Keratinocyte (primary cell): ENCODE measurements around the gene BCAS2. TPM values are rescaled to one million over a fixed set of nuclear protein-coding genes. Genes with fewer than 3 reads are reported as not detected.

Experiments used
- DNase-seq: peaks from one replicate; pipeline ENCODE4 v3.0.0-alpha.2; 2011; ENCODE audit warnings: low read depth, missing footprints, low spot score
- FAIRE-seq: peaks from 2 replicates; lab custom pipeline; 2011; peaks lifted over from hg19 to GRCh38; lab: Jason Lieb, UNC
- H2AFZ ChIP-seq: 2 replicates; pipeline ENCODE4 v1.6.0; 2012; ENCODE audit warnings: low read length, control low read depth, inconsistent platforms; ENCODE audit not compliant: control insufficient read depth
- H3K27ac ChIP-seq: 2 replicates; pipeline ENCODE4 v1.5.1; 2011; ENCODE audit warnings: low read length; ENCODE audit not compliant: control insufficient read depth, insufficient read depth
- H3K27me3 ChIP-seq: 3 replicates; pipeline ENCODE4 v1.6.0; 2011; ENCODE audit warnings: low read length; ENCODE audit not compliant: control insufficient read depth, insufficient read depth; ENCODE audit errors: extremely low read depth
- H3K36me3 ChIP-seq, 2 experiments: 2 replicates in 1 of 2; 3 replicates in 1 of 2; pipeline ENCODE4 v1.5.1; 2011; ENCODE audit warnings: low read length in 2 of 2, mild to moderate bottlenecking in 1 of 2; ENCODE audit not compliant: control insufficient read depth in 2 of 2, insufficient read depth in 2 of 2; ENCODE audit errors: extremely low read depth in 1 of 2
- H3K4me1 ChIP-seq: 3 replicates; pipeline ENCODE4 v1.5.1; 2011; ENCODE audit warnings: low read length; ENCODE audit not compliant: control insufficient read depth, insufficient read depth; ENCODE audit errors: extremely low read depth
- H3K4me2 ChIP-seq: 3 replicates; pipeline ENCODE4 v1.6.0; 2011; ENCODE audit warnings: low read depth, low read length; ENCODE audit not compliant: control insufficient read depth, insufficient read depth; ENCODE audit errors: extremely low read depth
- H3K4me3 ChIP-seq, 3 experiments: fragments of 200-600 bp in 1 of 3; sonication (generic) in 1 of 3; 2 replicates in 2 of 3; 3 replicates in 1 of 3; pipeline ENCODE4 v1.5.1; 2011 to 2016; ENCODE audit warnings: low read length in 3 of 3, mild to moderate bottlenecking in 3 of 3, control low read depth in 2 of 3, inconsistent platforms in 1 of 3, low read depth in 1 of 3, mixed read lengths in 1 of 3, mixed run types in 1 of 3, moderate library complexity in 1 of 3; ENCODE audit not compliant: control insufficient read depth in 2 of 3, insufficient read depth in 2 of 3; ENCODE audit errors: extremely low read depth in 1 of 3
- H3K79me2 ChIP-seq: 2 replicates; pipeline ENCODE4 v1.6.0; 2012; ENCODE audit warnings: low read length; ENCODE audit not compliant: control insufficient read depth, insufficient read depth
- H3K9ac ChIP-seq: 3 replicates; pipeline ENCODE4 v1.6.0; 2011; ENCODE audit warnings: low read length; ENCODE audit not compliant: control insufficient read depth, insufficient read depth; ENCODE audit errors: extremely low read depth
- H3K9me1 ChIP-seq: 3 replicates; pipeline ENCODE4 v1.6.0; 2011; ENCODE audit warnings: low read length; ENCODE audit not compliant: control insufficient read depth, insufficient read depth; ENCODE audit errors: extremely low read depth
- H3K9me3 ChIP-seq: 2 replicates; pipeline ENCODE4 v1.5.1; 2012; ENCODE audit warnings: low read depth, low read length; ENCODE audit not compliant: control insufficient read depth
- H4K20me1 ChIP-seq: 3 replicates; pipeline ENCODE4 v1.6.0; 2011; ENCODE audit warnings: low read length; ENCODE audit not compliant: control insufficient read depth, insufficient read depth; ENCODE audit errors: extremely low read depth
- CTCF ChIP-seq, 3 experiments: IDR thresholded peaks in 1 of 3; conservative IDR thresholded peaks in 1 of 3; optimal IDR thresholded peaks in 1 of 3; 2 replicates in 2 of 3; 3 replicates in 1 of 3; pipeline versions ENCODE3 to v1.5.1; 2011; ENCODE audit warnings: low read length in 3 of 3, mild to moderate bottlenecking in 3 of 3, moderate library complexity in 2 of 3, control low read depth in 1 of 3, inconsistent platforms in 1 of 3; ENCODE audit not compliant: insufficient read depth in 2 of 3; ENCODE audit errors: extremely low read depth in 1 of 3
- EZH2 ChIP-seq: IDR thresholded peaks from one replicate; pipeline ENCODE4 v1.6.1; 2012; ENCODE audit warnings: inconsistent platforms, mild to moderate bottlenecking, low read length, moderate library complexity
- dilution Hi-C: fragments of 300-500 bp; cut with MboI; formaldehyde crosslinking; loops from one replicate; pipeline ENCODE4 v1.7.0; 2020; ENCODE audit warnings: low sequenced_read_pairs; ENCODE audit not compliant: extremely low pct_ligation_motif_present
- polyA plus RNA-seq, 5 experiments: library from polyadenylated mRNA; depleted of rRNA in 3 of 5; stranded (reverse) in 3 of 5; stranded (forward) in 1 of 5; unstranded in 1 of 5; fragments of >200 nt; gene quantifications; 1 replicate in 1 of 5; 2 replicates in 3 of 5; 3 replicates in 1 of 5; pipeline versions ENCODE4 v1.2.1 to v1.2.3, GENCODE V29; 2011 to 2012; ENCODE audit warnings: missing spikeins in 2 of 5, low read depth in 1 of 5, low replicate concordance in 1 of 5

The BCAS2 gene
- polyA plus RNA-seq, 1 donor (not counting 4 experiments of a cell fraction or from before 2014, with no cell fraction given), result 60.8 TPM

GRCh38 chr1:114531094-114531493 is 50.3 kb downstream of the BCAS2 start:
- no peaks in the 10 kb centered on the region for H3K9me1 ChIP-seq
- H3K9ac ChIP-seq, result no peak overlapping the region
- FAIRE-seq (no peak), DNase-seq (no peak)
- no peaks in the 10 kb centered on the region for H4K20me1 ChIP-seq
- H3K4me3 ChIP-seq, result no peak overlapping the region
- TF ChIP-seq EZH2, result no peak
- no peak for TF ChIP-seq CTCF (optimal IDR thresholded peaks at IDR 0.05 in 1 of 3, IDR thresholded peaks at IDR 0.05 in 1 of 3, conservative IDR thresholded peaks at IDR 0.05 in 1 of 3; ENCODE audit: extremely low read depth in 1 of 3, insufficient read depth in 2 of 3, low read length in 3 of 3)
- no peaks in the 10 kb centered on the region for H3K9me3 ChIP-seq
- no peak overlapping the region for H3K27ac ChIP-seq
- H3K79me2 ChIP-seq, result no peaks in the 10 kb centered on the region
- no peaks in the 10 kb centered on the region for H3K36me3 ChIP-seq
- dilution Hi-C loops, result no loop called here
- H3K27me3 ChIP-seq, result no peaks in the 10 kb centered on the region
- no peaks in the 10 kb centered on the region for H3K4me1 ChIP-seq
- no peak overlapping the region for H3K4me2 ChIP-seq
- H2AFZ ChIP-seq, result no peak overlapping the region

GRCh38 chr1:114530224-114530623 is 51.2 kb downstream of the BCAS2 start:
- Histone ChIP-seq H4K20me1 (no peaks in the 10 kb centered on the region), H3K4me3 (no peak overlapping the region), H3K9ac (no peak overlapping the region), H3K36me3 (no peaks in the 10 kb centered on the region), H3K27ac (no peak overlapping the region), H3K79me2 (no peaks in the 10 kb centered on the region), H3K4me2 (no peak overlapping the region), H3K4me1 (no peaks in the 10 kb centered on the region), H3K9me1 (no peaks in the 10 kb centered on the region), H3K9me3 (no peaks in the 10 kb centered on the region), H3K27me3 (no peaks in the 10 kb centered on the region), H2AFZ (no peak overlapping the region)
- FAIRE-seq, result no peak
- no peak for DNase-seq
- TF ChIP-seq EZH2, result no peak
- TF ChIP-seq CTCF (optimal IDR thresholded peaks at IDR 0.05 in 1 of 3, IDR thresholded peaks at IDR 0.05 in 1 of 3, conservative IDR thresholded peaks at IDR 0.05 in 1 of 3; ENCODE audit: extremely low read depth in 1 of 3, insufficient read depth in 2 of 3, low read length in 3 of 3), result no peak
- dilution Hi-C loops, result no loop called here
